Brain microvascular endothelial cell (primary cell): ENCODE results near the gene CDC25C.
A peak's percentile ranks its signal among the peaks of the same experiment; 100 is the strongest.

Source experiments
- DNase-seq: peaks from one replicate; pipeline ENCODE4 v3.0.0-alpha.2; 2020
- H3K27ac ChIP-seq: fragments of 250-450 bp; sonication (Bioruptor Pico); 2 replicates; pipeline ENCODE4 v1.5.1; 2020; ENCODE audit warnings: mild to moderate bottlenecking, moderate library complexity
- H3K27me3 ChIP-seq: fragments of 250-450 bp; sonication (Bioruptor Pico); replicated peaks from 2 replicates; pipeline ENCODE4 v1.5.1; 2020; ENCODE audit warnings: mild to moderate bottlenecking
- H3K36me3 ChIP-seq: fragments of 250-450 bp; sonication (Bioruptor Pico); replicated peaks from 2 replicates; pipeline ENCODE4 v1.5.1; 2020; ENCODE audit warnings: mild to moderate bottlenecking
- H3K4me3 ChIP-seq: 2 replicates; pipeline ENCODE4 v1.5.1; 2011; ENCODE audit warnings: low read depth, mild to moderate bottlenecking, control low read depth, low read length, moderate library complexity
- CTCF ChIP-seq: IDR thresholded peaks from 2 replicates; pipeline ENCODE4 v1.5.1; 2011; ENCODE audit warnings: low read depth, mild to moderate bottlenecking, moderate library complexity, low read length, control low read depth, inconsistent platforms; ENCODE audit errors: missing control alignments
- in situ Hi-C: cut with HindIII; loops from 2 replicates; pipeline ENCODE4 v1.10.0; 2017; ENCODE audit warnings: low sequenced_read_pairs, low pct_ligation_motif_present

Gene CDC25C

GRCh38 chr5:138331449-138332368 lies at the start of gene CDC25C:
Gene CDC25C (minus strand): TSS chr5:138331804. CDS start chr5:138331180, 624 bp downstream.
- no peak within 1 kb of the TSS for H3K27ac ChIP-seq
- no peaks in the 10 kb centered on the region for H3K36me3 ChIP-seq
- no peaks in the 10 kb centered on the region for H3K27me3 ChIP-seq
- DNase-seq, result peak; percentile 100
- no peak for TF ChIP-seq CTCF
- in situ Hi-C loops, result no loop called here
- peak within 1 kb of the TSS; percentile 85 for H3K4me3 ChIP-seq

- in situ Hi-C loops, result no loop called here
- Histone ChIP-seq H3K36me3 (peaks cover 7% of the 10 kb centered on the region), H3K27me3 (no peaks in the 10 kb centered on the region), H3K27ac (no peak overlapping the region), H3K4me3 (no peak overlapping the region)
- no peak for DNase-seq
- TF ChIP-seq CTCF, result no peak
Measured at GRCh38 chr5:138372653-138373052, 41.0 kb upstream of the CDC25C start.

GRCh38 chr5:138372225-138372624 lies 40.6 kb upstream of the CDC25C start:
- TF ChIP-seq CTCF, result no peak
- in situ Hi-C loops, result no loop called here
- Histone ChIP-seq H3K4me3 (no peak overlapping the region), H3K27me3 (no peaks in the 10 kb centered on the region), H3K27ac (no peak overlapping the region), H3K36me3 (peaks cover 2% of the 10 kb centered on the region)
- no peak for DNase-seq

DNA sequence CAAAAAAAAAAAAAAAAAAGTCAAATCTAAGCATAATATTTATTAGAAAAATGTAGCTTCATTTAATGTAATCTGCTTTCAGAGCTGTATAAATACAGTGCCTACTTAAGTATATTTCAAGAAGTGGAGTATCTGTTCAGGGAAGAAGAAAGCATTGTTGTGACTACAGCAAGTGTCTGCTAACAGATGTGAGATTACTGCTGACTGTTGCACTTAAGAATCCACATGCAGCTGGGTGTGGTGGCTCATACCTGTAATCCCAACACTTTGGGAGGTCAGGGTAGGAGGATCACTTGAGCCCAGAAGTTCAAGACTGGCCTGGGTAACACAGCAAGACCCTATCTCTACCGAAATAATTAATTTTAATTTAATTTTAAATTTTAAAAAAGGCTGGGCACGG lies 39.9 kb upstream of the CDC25C start:
- H3K4me3 ChIP-seq, result no peak overlapping the region
- no peak for TF ChIP-seq CTCF
- peaks cover 2% of the 10 kb centered on the region for H3K36me3 ChIP-seq
- DNase-seq, result no peak
- H3K27ac ChIP-seq, result no peak overlapping the region
- in situ Hi-C loops, result no loop called here
- no peaks in the 10 kb centered on the region for H3K27me3 ChIP-seq

- no peak overlapping the region for H3K4me3 ChIP-seq
- in situ Hi-C loops, result no loop called here
- H3K36me3 ChIP-seq, result peaks cover 2% of the 10 kb centered on the region
- TF ChIP-seq CTCF, result no peak
- no peaks in the 10 kb centered on the region for H3K27me3 ChIP-seq
- no peak for DNase-seq
- H3K27ac ChIP-seq, result no peak overlapping the region
Measured at GRCh38 chr5:138370537-138370936, 38.9 kb upstream of the CDC25C start.
